Measurements from ENCODE around the gene R3HDM1.

R3HDM1 gene

GRCh38 chr2:135552887-135553286 lies 21.6 kb downstream of the R3HDM1 start:
- TF ChIP-seq CTCF (IDR thresholded peaks at IDR 0.05; ENCODE audit: insufficient read depth, low read length, poor library complexity, severe bottlenecking), result no peak
- Histone ChIP-seq H3K27me3 (replicated peaks; ENCODE audit: control insufficient read depth, insufficient read depth, low read length) (no peaks in the 10 kb centered on the region), H3K36me3 (ENCODE audit: control insufficient read depth, insufficient read depth, low read length) (no peaks in the 10 kb centered on the region; the same call in 1 of the 2 replicates), H3K4me3 (replicated peaks; ENCODE audit: low read depth, low read length) (no peak overlapping the region)
- DNase-seq (ENCODE audit: extremely low read depth, insufficient read length), result no peak

GRCh38 chr2:135555311-135555710 lies 24.0 kb downstream of the R3HDM1 start:
- Histone ChIP-seq H3K27me3 (replicated peaks; ENCODE audit: control insufficient read depth, insufficient read depth, low read length) (no peaks in the 10 kb centered on the region), H3K4me3 (replicated peaks; ENCODE audit: low read depth, low read length) (no peak overlapping the region), H3K36me3 (ENCODE audit: control insufficient read depth, insufficient read depth, low read length) (no peaks in the 10 kb centered on the region; the same call in 1 of the 2 replicates)
- TF ChIP-seq CTCF (IDR thresholded peaks at IDR 0.05; ENCODE audit: insufficient read depth, low read length, poor library complexity, severe bottlenecking), result no peak
- DNase-seq (ENCODE audit: extremely low read depth, insufficient read length), result no peak

- TF ChIP-seq CTCF (IDR thresholded peaks at IDR 0.05; ENCODE audit: insufficient read depth, low read length, poor library complexity, severe bottlenecking), result no peak
- Histone ChIP-seq H3K27me3 (replicated peaks; ENCODE audit: control insufficient read depth, insufficient read depth, low read length) (no peaks in the 10 kb centered on the region), H3K36me3 (ENCODE audit: control insufficient read depth, insufficient read depth, low read length) (no peaks in the 10 kb centered on the region; the same call in 1 of the 2 replicates), H3K4me3 (replicated peaks; ENCODE audit: low read depth, low read length) (no peak overlapping the region)
- DNase-seq (ENCODE audit: extremely low read depth, insufficient read length), result no peak
Measured at GRCh38 chr2:135557530-135557929, 26.2 kb downstream of the R3HDM1 start.

- DNase-seq (ENCODE audit: extremely low read depth, insufficient read length), result no peak
- Histone ChIP-seq H3K4me3 (replicated peaks; ENCODE audit: low read depth, low read length) (no peak overlapping the region), H3K27me3 (replicated peaks; ENCODE audit: control insufficient read depth, insufficient read depth, low read length) (no peaks in the 10 kb centered on the region), H3K36me3 (ENCODE audit: control insufficient read depth, insufficient read depth, low read length) (no peaks in the 10 kb centered on the region; the same call in 1 of the 2 replicates)
- TF ChIP-seq CTCF (IDR thresholded peaks at IDR 0.05; ENCODE audit: insufficient read depth, low read length, poor library complexity, severe bottlenecking), result no peak
Measured at GRCh38 chr2:135561925-135562324, 30.6 kb downstream of the R3HDM1 start.

GRCh38 chr2:135563793-135564192 lies 32.5 kb downstream of the R3HDM1 start:
- no peaks in the 10 kb centered on the region for H3K27me3 ChIP-seq (replicated peaks; ENCODE audit: control insufficient read depth, insufficient read depth, low read length)
- no peak for TF ChIP-seq CTCF (IDR thresholded peaks at IDR 0.05; ENCODE audit: insufficient read depth, low read length, poor library complexity, severe bottlenecking)
- H3K4me3 ChIP-seq (replicated peaks; ENCODE audit: low read depth, low read length), result no peak overlapping the region
- DNase-seq (ENCODE audit: extremely low read depth, insufficient read length), result no peak
- H3K36me3 ChIP-seq (ENCODE audit: control insufficient read depth, insufficient read depth, low read length), result no peaks in the 10 kb centered on the region; the same call in 1 of the 2 replicates

GRCh38 chr2:135570884-135571283 lies 39.6 kb downstream of the R3HDM1 start:
- H3K36me3 ChIP-seq (ENCODE audit: control insufficient read depth, insufficient read depth, low read length), result peaks cover 2% of the 10 kb centered on the region
- no peaks in the 10 kb centered on the region for H3K27me3 ChIP-seq (replicated peaks; ENCODE audit: control insufficient read depth, insufficient read depth, low read length)
- H3K4me3 ChIP-seq (replicated peaks; ENCODE audit: low read depth, low read length), result no peak overlapping the region
- no peak for TF ChIP-seq CTCF (IDR thresholded peaks at IDR 0.05; ENCODE audit: insufficient read depth, low read length, poor library complexity, severe bottlenecking)
- no peak for DNase-seq (ENCODE audit: extremely low read depth, insufficient read length)
